ENCODE results near the gene TSPEAR. TPM values are rescaled to one million over a fixed set of nuclear protein-coding genes. Genes with fewer than 3 reads are reported as not detected.

TSPEAR gene
- total RNA-seq, 2 experiments from 2014 or later: not detected

- H3K27ac Mint-ChIP-seq: no peak overlapping the region
- H3K27me3 Mint-ChIP-seq: no peaks in the 10 kb centered on the region
- no peak for DNase-seq
- no peaks in the 10 kb centered on the region for H3K36me3 Mint-ChIP-seq
- H3K9me3 Mint-ChIP-seq: no peaks in the 10 kb centered on the region
- no peak overlapping the region for H3K4me3 Mint-ChIP-seq
- H3K4me1 Mint-ChIP-seq: no peaks in the 10 kb centered on the region
Measured at GRCh38 chr21:44477131-44477530, 234.2 kb downstream of the TSPEAR start.

DNA sequence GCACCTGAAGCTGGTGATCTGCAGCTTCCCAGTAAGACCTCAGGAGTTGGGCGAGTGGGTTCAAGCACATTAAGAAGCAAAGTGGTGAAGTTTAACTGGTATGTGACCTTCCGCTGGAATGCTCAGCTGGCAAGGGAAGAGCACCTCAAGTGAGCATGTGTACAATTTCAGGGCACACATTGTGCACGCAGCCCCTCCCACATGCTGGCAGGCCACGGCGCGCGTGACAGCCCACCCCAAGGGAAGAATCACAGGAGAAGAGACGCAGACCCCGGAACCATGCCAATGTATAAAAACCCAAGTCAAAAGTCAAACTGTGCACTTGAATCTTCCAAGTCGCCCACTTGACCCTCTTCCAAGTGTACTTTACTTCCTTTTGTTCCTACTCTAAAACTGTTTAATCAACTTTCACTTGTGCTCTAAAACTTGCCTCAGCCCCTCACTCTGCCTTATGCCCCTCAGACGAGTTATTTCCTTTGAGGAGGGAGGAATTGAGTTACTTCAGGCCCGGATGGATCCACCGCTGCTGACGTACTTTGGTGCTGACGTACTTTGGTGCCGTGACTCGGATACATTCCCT is 236.0 kb downstream of the TSPEAR start:
- DNase-seq: no peak
- Mint-ChIP-seq H3K27ac (no peak overlapping the region), H3K4me1 (no peaks in the 10 kb centered on the region), H3K4me3 (no peak overlapping the region), H3K9me3 (no peaks in the 10 kb centered on the region), H3K36me3 (no peaks in the 10 kb centered on the region), H3K27me3 (no peaks in the 10 kb centered on the region)

DNA sequence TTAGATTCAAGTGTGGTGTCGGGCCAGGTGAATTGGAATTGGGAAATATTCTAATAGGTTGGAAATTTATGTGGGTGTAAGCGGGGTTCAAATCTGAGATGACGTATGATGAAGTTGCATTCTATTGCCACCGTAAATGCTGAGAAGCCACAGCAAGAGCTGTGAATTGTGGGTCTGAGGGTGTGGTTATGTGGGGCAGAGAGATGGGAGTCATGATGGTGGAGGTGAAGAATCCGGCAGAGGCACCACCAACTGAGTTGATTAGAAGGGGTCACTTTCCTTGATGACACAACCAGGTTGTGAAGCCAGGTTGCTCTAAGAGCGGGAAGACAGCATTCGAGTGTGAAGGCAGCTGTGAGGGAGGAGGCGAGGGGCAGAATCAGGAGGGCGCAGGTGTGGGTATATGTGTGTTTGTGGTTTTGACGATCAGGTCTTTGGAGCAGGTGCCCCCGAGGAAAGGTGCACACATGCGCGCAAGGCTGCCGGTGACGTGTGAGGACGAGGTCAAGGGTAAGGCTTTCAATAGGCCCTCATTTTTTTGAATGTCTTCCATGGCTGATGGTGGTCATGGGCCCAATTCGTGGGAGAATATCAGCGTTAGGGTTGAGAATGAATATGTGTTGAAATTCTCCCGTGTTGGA is 237.3 kb downstream of the TSPEAR start:
- no peak for DNase-seq
- H3K27me3 Mint-ChIP-seq: no peaks in the 10 kb centered on the region
- H3K27ac Mint-ChIP-seq: no peak overlapping the region
- no peaks in the 10 kb centered on the region for H3K36me3 Mint-ChIP-seq
- H3K4me1 Mint-ChIP-seq: no peaks in the 10 kb centered on the region
- H3K9me3 Mint-ChIP-seq: no peaks in the 10 kb centered on the region
- H3K4me3 Mint-ChIP-seq: no peak overlapping the region

GRCh38 chr21:44471996-44472395 is 239.4 kb downstream of the TSPEAR start:
- Mint-ChIP-seq H3K36me3 (no peaks in the 10 kb centered on the region), H3K27me3 (no peaks in the 10 kb centered on the region), H3K4me1 (no peaks in the 10 kb centered on the region), H3K4me3 (no peak overlapping the region), H3K9me3 (no peaks in the 10 kb centered on the region), H3K27ac (no peak overlapping the region)
- DNase-seq: no peak

GRCh38 chr21:44471341-44471740 is 240.0 kb downstream of the TSPEAR start:
- Mint-ChIP-seq H3K9me3 (no peaks in the 10 kb centered on the region), H3K4me3 (no peak overlapping the region), H3K36me3 (no peaks in the 10 kb centered on the region), H3K4me1 (no peaks in the 10 kb centered on the region), H3K27me3 (no peaks in the 10 kb centered on the region), H3K27ac (no peak overlapping the region)
- no peak for DNase-seq

DNA sequence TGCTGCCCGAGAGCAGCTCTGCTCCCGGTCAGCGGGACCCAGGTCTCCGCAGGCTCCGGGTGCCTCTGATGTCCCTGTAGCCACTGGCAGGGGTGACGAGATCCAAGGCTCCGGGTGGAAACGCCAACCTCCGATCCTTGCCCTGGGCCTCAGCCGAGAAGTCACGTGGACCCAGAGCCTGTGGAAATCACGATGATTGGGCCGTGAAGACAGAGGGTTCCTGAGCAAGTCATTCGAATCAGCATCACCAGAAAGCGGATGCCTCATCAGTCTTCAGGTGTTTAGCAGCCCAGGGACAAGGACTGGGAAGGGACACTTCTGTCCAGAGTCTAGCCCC is 243.5 kb downstream of the TSPEAR start:
- no peak for DNase-seq
- H3K4me1 Mint-ChIP-seq: no peaks in the 10 kb centered on the region
- H3K27me3 Mint-ChIP-seq: no peaks in the 10 kb centered on the region
- H3K27ac Mint-ChIP-seq: no peak overlapping the region
- H3K36me3 Mint-ChIP-seq: no peaks in the 10 kb centered on the region
- H3K4me3 Mint-ChIP-seq: no peak overlapping the region
- no peaks in the 10 kb centered on the region for H3K9me3 Mint-ChIP-seq

DNA sequence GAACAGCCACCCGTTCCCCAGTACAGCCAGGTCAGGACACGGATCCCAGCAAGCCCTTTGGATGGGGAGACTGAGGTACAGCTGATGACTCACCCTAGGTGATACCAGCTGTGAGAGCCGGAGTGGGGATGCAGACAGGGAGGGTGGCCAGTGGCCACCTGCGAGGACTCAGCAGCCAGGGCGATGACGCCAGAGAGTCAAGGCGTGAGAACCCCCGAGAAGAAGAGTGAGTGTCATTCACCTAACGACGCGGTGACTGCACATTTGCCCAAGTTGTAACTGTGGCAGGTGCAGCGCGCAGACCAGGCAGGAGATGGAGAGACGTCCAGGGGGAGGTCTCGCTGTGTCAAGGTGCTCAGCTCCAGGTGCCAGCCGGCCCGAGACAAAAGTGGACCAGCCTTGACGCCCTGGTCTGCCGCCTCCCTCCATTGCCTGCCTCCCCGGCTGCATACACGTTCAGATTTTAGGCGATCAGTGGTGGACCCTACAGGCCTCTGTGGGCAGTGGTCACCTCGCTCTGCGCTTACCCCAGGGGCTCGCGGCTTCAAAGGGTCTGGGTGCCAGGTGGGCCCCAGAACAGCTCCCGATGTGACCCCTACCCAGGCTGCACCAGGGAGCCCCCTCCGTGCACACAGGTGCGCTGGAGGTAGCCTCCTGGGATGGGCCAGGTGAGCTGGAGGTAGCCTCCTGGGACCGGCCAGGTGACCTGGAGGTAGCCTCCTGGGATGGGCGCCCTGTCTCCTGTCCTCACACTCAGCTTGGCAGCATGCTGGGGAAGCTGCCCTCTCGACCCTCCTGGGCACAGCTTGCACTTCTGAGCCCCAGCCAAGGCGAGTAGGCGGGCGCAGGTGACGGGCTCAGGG is 244.1 kb downstream of the TSPEAR start:
- no peak overlapping the region for H3K27ac Mint-ChIP-seq
- no peak for DNase-seq
- no peak overlapping the region for H3K4me3 Mint-ChIP-seq
- no peaks in the 10 kb centered on the region for H3K27me3 Mint-ChIP-seq
- no peaks in the 10 kb centered on the region for H3K36me3 Mint-ChIP-seq
- no peaks in the 10 kb centered on the region for H3K4me1 Mint-ChIP-seq
- H3K9me3 Mint-ChIP-seq: no peaks in the 10 kb centered on the region

- Mint-ChIP-seq H3K4me3 (no peak overlapping the region), H3K27ac (no peak overlapping the region), H3K36me3 (no peaks in the 10 kb centered on the region), H3K27me3 (no peaks in the 10 kb centered on the region), H3K9me3 (no peaks in the 10 kb centered on the region), H3K4me1 (no peaks in the 10 kb centered on the region)
- no peak for DNase-seq
Measured at GRCh38 chr21:44466351-44466954, 244.9 kb downstream of the TSPEAR start.

- H3K9me3 Mint-ChIP-seq: no peaks in the 10 kb centered on the region
- H3K27ac Mint-ChIP-seq: no peak overlapping the region
- no peaks in the 10 kb centered on the region for H3K36me3 Mint-ChIP-seq
- H3K4me3 Mint-ChIP-seq: no peak overlapping the region
- no peak for DNase-seq
- H3K27me3 Mint-ChIP-seq: no peaks in the 10 kb centered on the region
- H3K4me1 Mint-ChIP-seq: no peaks in the 10 kb centered on the region
Measured at GRCh38 chr21:44464351-44464750, 247.0 kb downstream of the TSPEAR start.

GRCh38 chr21:44463724-44464123 is 247.6 kb downstream of the TSPEAR start:
- no peak for DNase-seq
- no peaks in the 10 kb centered on the region for H3K4me1 Mint-ChIP-seq
- no peaks in the 10 kb centered on the region for H3K36me3 Mint-ChIP-seq
- H3K4me3 Mint-ChIP-seq: no peak overlapping the region
- no peaks in the 10 kb centered on the region for H3K9me3 Mint-ChIP-seq
- H3K27me3 Mint-ChIP-seq: no peaks in the 10 kb centered on the region
- no peak overlapping the region for H3K27ac Mint-ChIP-seq

DNA sequence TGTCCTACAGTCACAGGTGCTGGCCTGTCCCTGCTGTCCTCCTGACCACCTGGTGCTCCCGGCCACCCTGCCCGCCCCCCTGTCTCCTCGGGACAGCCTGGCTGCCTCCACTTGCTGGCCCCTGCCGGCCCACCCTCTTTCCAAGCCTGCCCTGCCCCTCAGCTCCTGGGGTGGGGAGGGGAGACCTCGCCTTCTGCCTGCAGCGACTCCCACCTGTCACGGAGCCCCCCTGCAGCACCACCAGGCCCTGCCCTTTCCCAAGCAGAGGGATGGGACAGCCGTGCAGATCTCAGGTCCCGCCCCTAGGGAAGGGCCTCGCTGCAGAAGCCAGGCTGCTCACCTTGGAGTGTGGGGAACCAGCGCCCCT is 248.6 kb downstream of the TSPEAR start:
- Mint-ChIP-seq H3K27ac (no peak overlapping the region), H3K36me3 (no peaks in the 10 kb centered on the region), H3K4me1 (no peaks in the 10 kb centered on the region), H3K4me3 (no peak overlapping the region), H3K9me3 (no peaks in the 10 kb centered on the region), H3K27me3 (no peaks in the 10 kb centered on the region)
- no peak for DNase-seq

GRCh38 chr21:44462086-44462833 is 249.1 kb downstream of the TSPEAR start:
- Mint-ChIP-seq H3K4me3 (no peak overlapping the region), H3K4me1 (no peaks in the 10 kb centered on the region), H3K9me3 (no peaks in the 10 kb centered on the region), H3K27ac (no peak overlapping the region), H3K27me3 (no peaks in the 10 kb centered on the region), H3K36me3 (no peaks in the 10 kb centered on the region)
- no peak for DNase-seq

DNA sequence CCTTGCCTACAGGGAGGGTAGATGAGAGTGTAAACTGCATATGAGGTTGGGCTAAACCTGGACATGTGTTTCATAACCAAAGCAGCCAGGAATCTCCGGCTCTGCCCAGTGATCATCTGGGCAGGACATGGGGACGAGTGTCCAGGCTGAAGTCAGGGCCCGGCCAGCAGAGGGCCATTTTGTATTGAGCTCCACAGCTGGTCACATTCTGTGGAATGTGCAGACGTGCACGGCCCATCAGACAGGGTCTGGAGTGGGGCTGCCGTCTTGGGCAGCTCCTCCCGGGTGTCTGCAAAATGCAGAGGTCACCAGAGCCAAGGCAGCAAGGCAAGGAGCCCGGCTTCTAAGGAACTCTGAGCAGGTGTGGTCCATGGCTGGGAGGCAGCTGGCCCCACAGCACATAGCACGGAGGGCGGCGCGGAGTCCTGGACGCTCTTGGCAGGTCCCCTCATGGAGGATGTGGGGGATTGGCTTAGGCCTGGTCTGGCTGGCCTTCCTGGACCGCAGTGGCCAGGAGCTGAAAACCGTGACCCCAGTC is 249.8 kb downstream of the TSPEAR start:
- no peak for DNase-seq
- Mint-ChIP-seq H3K36me3 (no peaks in the 10 kb centered on the region), H3K27ac (no peak overlapping the region), H3K27me3 (no peaks in the 10 kb centered on the region), H3K9me3 (no peaks in the 10 kb centered on the region), H3K4me3 (no peak overlapping the region), H3K4me1 (no peaks in the 10 kb centered on the region)

GRCh38 chr21:44461005-44461404 is 250.4 kb downstream of the TSPEAR start:
- Mint-ChIP-seq H3K27ac (no peak overlapping the region), H3K4me1 (no peaks in the 10 kb centered on the region), H3K27me3 (no peaks in the 10 kb centered on the region), H3K36me3 (no peaks in the 10 kb centered on the region), H3K9me3 (no peaks in the 10 kb centered on the region), H3K4me3 (no peak overlapping the region)
- DNase-seq: no peak

DNA sequence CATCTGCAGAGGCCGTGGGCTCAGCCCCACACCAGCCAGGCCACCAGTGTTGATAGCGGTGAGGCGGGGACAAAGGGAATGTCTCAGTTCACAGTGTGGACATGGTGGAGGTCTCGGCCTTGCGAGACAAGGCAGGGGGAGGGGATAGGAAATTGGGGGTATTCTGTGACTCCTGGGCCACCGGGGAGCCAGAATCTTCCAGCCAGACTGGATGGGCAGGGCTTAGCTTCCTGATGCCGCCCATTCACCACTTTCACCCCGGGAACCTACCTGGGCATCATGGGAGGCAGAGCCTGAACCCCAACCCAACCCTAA is 251.0 kb downstream of the TSPEAR start:
- Mint-ChIP-seq H3K27ac (no peak overlapping the region), H3K36me3 (no peaks in the 10 kb centered on the region), H3K4me1 (no peaks in the 10 kb centered on the region), H3K4me3 (no peak overlapping the region), H3K27me3 (no peaks in the 10 kb centered on the region), H3K9me3 (no peaks in the 10 kb centered on the region)
- DNase-seq: no peak
